ENCODE results near the gene EIF4EBP3. TPM values are rescaled to one million over a fixed set of nuclear protein-coding genes. Genes with fewer than 3 reads are reported as not detected.
"Not testable (repeated sequence)": the region's sequence is repeated elsewhere in the genome, so short reads cannot be mapped to it uniquely, and the experiment has no call there.

Gene EIF4EBP3
- total RNA-seq, 1 donor from 2014 or later = 13.2 TPM

- no peak overlapping the region for H3K4me3 Mint-ChIP-seq (ENCODE audit: unreplicated experiment)
- no peaks in the 10 kb centered on the region for H3K27me3 Mint-ChIP-seq (ENCODE audit: unreplicated experiment)
- H3K27ac Mint-ChIP-seq (ENCODE audit: unreplicated experiment) = peak overlapping the region; percentile 56
Observed at GRCh38 chr5:140573683-140574082, 26.2 kb downstream of the EIF4EBP3 start.

GRCh38 chr5:140574165-140574564 lies 26.7 kb downstream of the EIF4EBP3 start:
- H3K4me3 Mint-ChIP-seq (ENCODE audit: unreplicated experiment) = no peak overlapping the region
- no peak for TF ChIP-seq CTCF (IDR thresholded peaks at IDR 0.05)
- no peaks in the 10 kb centered on the region for H3K9me3 Mint-ChIP-seq (ENCODE audit: unreplicated experiment)
- peaks cover 21% of the 10 kb centered on the region for H3K4me1 Mint-ChIP-seq (ENCODE audit: unreplicated experiment)
- peak overlapping the region; percentile 56 for H3K27ac Mint-ChIP-seq (ENCODE audit: unreplicated experiment)
- H3K36me3 Mint-ChIP-seq (ENCODE audit: unreplicated experiment) = peaks cover 2% of the 10 kb centered on the region
- DNase-seq (ENCODE audit: extremely low spot score, unreplicated experiment) = peak; percentile 44
- no peaks in the 10 kb centered on the region for H3K27me3 Mint-ChIP-seq (ENCODE audit: unreplicated experiment)

More at GRCh38 chr5:140573683-140574082, 26.2 kb downstream of the EIF4EBP3 start:
- no peak for TF ChIP-seq CTCF (IDR thresholded peaks at IDR 0.05)
- Mint-ChIP-seq H3K9me3 (ENCODE audit: unreplicated experiment) (no peaks in the 10 kb centered on the region), H3K4me1 (ENCODE audit: unreplicated experiment) (peaks cover 21% of the 10 kb centered on the region), H3K36me3 (ENCODE audit: unreplicated experiment) (peaks cover 4% of the 10 kb centered on the region)
- peak; percentile 78 for DNase-seq (ENCODE audit: extremely low spot score, unreplicated experiment)

- no peak for DNase-seq (ENCODE audit: extremely low spot score, unreplicated experiment)
- Mint-ChIP-seq H3K36me3 (ENCODE audit: unreplicated experiment) (peaks cover 2% of the 10 kb centered on the region), H3K4me3 (ENCODE audit: unreplicated experiment) (no peak overlapping the region), H3K27me3 (ENCODE audit: unreplicated experiment) (peaks cover 2% of the 10 kb centered on the region), H3K9me3 (ENCODE audit: unreplicated experiment) (no peaks in the 10 kb centered on the region), H3K4me1 (ENCODE audit: unreplicated experiment) (peaks cover 21% of the 10 kb centered on the region), H3K27ac (ENCODE audit: unreplicated experiment) (no peak overlapping the region)
- TF ChIP-seq CTCF (IDR thresholded peaks at IDR 0.05) = peak; percentile 10
Observed at GRCh38 chr5:140575309-140575708, 27.8 kb downstream of the EIF4EBP3 start.

GRCh38 chr5:140576776-140577201 lies 29.3 kb downstream of the EIF4EBP3 start:
- H3K4me1 Mint-ChIP-seq (ENCODE audit: unreplicated experiment) = peaks cover 23% of the 10 kb centered on the region
- H3K27ac Mint-ChIP-seq (ENCODE audit: unreplicated experiment) = peak overlapping the region; percentile 78
- no peak for DNase-seq (ENCODE audit: extremely low spot score, unreplicated experiment)
- no peak for TF ChIP-seq CTCF (IDR thresholded peaks at IDR 0.05)
- no peaks in the 10 kb centered on the region for H3K36me3 Mint-ChIP-seq (ENCODE audit: unreplicated experiment)
- H3K27me3 Mint-ChIP-seq (ENCODE audit: unreplicated experiment) = peaks cover 12% of the 10 kb centered on the region
- H3K4me3 Mint-ChIP-seq (ENCODE audit: unreplicated experiment) = no peak overlapping the region
- no peaks in the 10 kb centered on the region for H3K9me3 Mint-ChIP-seq (ENCODE audit: unreplicated experiment)

- not testable (repeated sequence) for DNase-seq (ENCODE audit: extremely low spot score, unreplicated experiment); H3K4me3 Mint-ChIP-seq (ENCODE audit: unreplicated experiment); H3K9me3 Mint-ChIP-seq (ENCODE audit: unreplicated experiment); H3K27ac Mint-ChIP-seq (ENCODE audit: unreplicated experiment); H3K36me3 Mint-ChIP-seq (ENCODE audit: unreplicated experiment)
- peaks cover 24% of the 10 kb centered on the region for H3K27me3 Mint-ChIP-seq (ENCODE audit: unreplicated experiment)
- peaks cover 18% of the 10 kb centered on the region for H3K4me1 Mint-ChIP-seq (ENCODE audit: unreplicated experiment)
Observed at GRCh38 chr5:140579188-140579747, 31.8 kb downstream of the EIF4EBP3 start.

Data from osteocyte (in vitro differentiated cells).